Panc1 (cell line): Measurements from ENCODE around the gene MGMT.

ENCODE experiments used
- CTCF ChIP-seq: fragments of 450-650 bp; IDR thresholded peaks from 2 replicates; pipeline ENCODE4 v1.5.1; 2017; ENCODE audit warnings: mild to moderate bottlenecking
- POLR2AphosphoS5 ChIP-seq: IDR thresholded peaks from 2 replicates; pipeline ENCODE4 v1.6.1; 2012; ENCODE audit warnings: mild to moderate bottlenecking, low read depth, low read length, moderate library complexity
- TCF7L2 ChIP-seq: IDR thresholded peaks from 2 replicates; pipeline ENCODE4 v1.6.1; 2011; ENCODE audit warnings: mild to moderate bottlenecking, low read depth, low read length, inconsistent platforms
- TF ChIP-seq, protein P1 (sequence below), 2 experiments: IDR thresholded peaks; 2 replicates each; pipeline ENCODE4 v1.6.1; 2011 to 2012; ENCODE audit warnings: low read depth in 2 of 2, control low read depth in 1 of 2, low read length in 1 of 2, mild to moderate bottlenecking in 1 of 2, moderate library complexity in 1 of 2; ENCODE audit not compliant: insufficient read depth in 1 of 2

GRCh38 chr10:129771576-129771975, 304.5 kb downstream of the MGMT start:
- no peak for TF ChIP-seq POLR2AphosphoS5
- TF ChIP-seq, protein P1, sequence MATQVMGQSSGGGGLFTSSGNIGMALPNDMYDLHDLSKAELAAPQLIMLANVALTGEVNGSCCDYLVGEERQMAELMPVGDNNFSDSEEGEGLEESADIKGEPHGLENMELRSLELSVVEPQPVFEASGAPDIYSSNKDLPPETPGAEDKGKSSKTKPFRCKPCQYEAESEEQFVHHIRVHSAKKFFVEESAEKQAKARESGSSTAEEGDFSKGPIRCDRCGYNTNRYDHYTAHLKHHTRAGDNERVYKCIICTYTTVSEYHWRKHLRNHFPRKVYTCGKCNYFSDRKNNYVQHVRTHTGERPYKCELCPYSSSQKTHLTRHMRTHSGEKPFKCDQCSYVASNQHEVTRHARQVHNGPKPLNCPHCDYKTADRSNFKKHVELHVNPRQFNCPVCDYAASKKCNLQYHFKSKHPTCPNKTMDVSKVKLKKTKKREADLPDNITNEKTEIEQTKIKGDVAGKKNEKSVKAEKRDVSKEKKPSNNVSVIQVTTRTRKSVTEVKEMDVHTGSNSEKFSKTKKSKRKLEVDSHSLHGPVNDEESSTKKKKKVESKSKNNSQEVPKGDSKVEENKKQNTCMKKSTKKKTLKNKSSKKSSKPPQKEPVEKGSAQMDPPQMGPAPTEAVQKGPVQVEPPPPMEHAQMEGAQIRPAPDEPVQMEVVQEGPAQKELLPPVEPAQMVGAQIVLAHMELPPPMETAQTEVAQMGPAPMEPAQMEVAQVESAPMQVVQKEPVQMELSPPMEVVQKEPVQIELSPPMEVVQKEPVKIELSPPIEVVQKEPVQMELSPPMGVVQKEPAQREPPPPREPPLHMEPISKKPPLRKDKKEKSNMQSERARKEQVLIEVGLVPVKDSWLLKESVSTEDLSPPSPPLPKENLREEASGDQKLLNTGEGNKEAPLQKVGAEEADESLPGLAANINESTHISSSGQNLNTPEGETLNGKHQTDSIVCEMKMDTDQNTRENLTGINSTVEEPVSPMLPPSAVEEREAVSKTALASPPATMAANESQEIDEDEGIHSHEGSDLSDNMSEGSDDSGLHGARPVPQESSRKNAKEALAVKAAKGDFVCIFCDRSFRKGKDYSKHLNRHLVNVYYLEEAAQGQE (IDR thresholded peaks at IDR 0.05; ENCODE audit: insufficient read depth in 1 of 2, low read depth in 2 of 2, low read length in 1 of 2) = no peak
- no peak for TF ChIP-seq CTCF
- no peak for TF ChIP-seq TCF7L2
